ENCODE data around the gene HBZ.

DNA sequence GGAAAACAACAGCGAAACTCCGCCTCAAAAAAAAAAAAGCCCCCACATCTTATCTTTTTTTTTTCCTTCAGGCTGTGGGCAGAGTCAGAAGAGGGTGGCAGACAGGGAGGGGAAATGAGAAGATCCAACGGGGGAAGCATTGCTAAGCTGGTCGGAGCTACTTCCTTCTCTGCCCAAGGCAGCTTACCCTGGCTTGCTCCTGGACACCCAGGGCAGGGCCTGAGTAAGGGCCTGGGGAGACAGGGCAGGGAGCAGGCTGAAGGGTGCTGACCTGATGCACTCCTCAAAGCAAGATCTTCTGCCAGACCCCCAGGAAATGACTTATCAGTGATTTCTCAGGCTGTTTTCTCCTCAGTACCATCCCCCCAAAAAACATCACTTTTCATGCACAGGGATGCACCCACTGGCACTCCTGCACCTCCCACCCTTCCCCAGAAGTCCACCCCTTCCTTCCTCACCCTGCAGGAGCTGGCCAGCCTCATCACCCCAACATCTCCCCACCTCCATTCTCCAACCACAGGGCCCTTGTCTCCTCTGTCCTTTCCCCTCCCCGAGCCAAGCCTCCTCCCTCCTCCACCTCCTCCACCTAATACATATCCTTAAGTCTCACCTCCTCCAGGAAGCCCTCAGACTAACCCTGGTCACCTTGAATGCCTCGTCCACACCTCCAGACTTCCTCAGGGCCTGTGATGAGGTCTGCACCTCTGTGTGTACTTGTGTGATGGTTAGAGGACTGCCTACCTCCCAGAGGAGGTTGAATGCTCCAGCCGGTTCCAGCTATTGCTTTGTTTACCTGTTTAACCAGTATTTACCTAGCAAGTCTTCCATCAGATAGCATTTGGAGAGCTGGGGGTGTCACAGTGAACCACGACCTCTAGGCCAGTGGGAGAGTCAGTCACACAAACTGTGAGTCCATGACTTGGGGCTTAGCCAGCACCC is 22.8 kb downstream of the HBZ start:
- TF ChIP-seq, protein P1, sequence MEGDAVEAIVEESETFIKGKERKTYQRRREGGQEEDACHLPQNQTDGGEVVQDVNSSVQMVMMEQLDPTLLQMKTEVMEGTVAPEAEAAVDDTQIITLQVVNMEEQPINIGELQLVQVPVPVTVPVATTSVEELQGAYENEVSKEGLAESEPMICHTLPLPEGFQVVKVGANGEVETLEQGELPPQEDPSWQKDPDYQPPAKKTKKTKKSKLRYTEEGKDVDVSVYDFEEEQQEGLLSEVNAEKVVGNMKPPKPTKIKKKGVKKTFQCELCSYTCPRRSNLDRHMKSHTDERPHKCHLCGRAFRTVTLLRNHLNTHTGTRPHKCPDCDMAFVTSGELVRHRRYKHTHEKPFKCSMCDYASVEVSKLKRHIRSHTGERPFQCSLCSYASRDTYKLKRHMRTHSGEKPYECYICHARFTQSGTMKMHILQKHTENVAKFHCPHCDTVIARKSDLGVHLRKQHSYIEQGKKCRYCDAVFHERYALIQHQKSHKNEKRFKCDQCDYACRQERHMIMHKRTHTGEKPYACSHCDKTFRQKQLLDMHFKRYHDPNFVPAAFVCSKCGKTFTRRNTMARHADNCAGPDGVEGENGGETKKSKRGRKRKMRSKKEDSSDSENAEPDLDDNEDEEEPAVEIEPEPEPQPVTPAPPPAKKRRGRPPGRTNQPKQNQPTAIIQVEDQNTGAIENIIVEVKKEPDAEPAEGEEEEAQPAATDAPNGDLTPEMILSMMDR (IDR thresholded peaks at IDR 0.05): no peak
- TF ChIP-seq POLR2A (IDR thresholded peaks at IDR 0.05): no peak
